NCI-H1694 treated with DMSO at 0.1 percent for 48 hours (cell line): Measurements from ENCODE around the gene PABPN1.

ENCODE experiments used
- DNase-seq: peaks from one replicate; lab custom pipeline; 2025; lab: John Stamatoyannopoulos, UW

Gene PABPN1

DNA sequence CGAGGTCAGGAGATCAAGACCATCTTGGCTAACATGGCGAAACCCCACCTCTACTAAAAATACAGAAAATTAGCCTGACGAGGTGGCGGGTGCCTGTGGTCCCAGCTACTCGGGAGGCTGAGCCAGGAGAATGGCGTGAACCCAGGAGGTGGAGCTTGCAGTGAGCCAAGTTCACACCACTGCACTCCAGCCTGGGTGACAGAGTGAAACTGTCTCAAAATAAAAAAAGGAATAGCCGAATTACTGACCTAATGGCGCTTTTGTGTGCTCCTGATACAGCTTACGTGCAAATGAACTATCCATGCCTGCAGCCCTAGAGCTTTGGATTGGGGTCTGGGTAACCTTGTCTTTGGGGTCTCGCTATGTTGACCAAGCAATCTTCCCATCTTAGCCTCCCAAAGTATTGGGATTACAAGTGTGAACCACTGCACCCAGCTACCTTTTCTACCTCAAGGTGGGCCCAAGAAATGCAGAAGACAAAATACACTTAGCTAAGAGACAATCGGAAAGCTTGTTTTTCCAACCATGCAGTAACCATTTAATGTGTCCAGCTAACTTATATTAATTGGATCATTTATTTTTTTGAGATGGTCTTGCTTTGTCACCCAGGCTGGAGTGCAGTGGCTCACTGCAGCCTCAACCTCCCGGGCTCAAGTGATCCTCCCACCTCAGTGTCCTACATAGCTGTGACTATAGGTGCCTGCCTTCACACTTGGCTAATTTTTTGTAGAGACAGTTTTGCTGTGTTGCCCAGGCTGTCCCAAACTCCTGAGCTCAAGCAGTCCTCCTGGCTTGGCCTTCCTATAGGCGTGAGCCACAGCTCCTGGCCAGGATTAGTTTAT lies 5.5 kb downstream of the PABPN1 start:
- DNase-seq: no peak

DNA sequence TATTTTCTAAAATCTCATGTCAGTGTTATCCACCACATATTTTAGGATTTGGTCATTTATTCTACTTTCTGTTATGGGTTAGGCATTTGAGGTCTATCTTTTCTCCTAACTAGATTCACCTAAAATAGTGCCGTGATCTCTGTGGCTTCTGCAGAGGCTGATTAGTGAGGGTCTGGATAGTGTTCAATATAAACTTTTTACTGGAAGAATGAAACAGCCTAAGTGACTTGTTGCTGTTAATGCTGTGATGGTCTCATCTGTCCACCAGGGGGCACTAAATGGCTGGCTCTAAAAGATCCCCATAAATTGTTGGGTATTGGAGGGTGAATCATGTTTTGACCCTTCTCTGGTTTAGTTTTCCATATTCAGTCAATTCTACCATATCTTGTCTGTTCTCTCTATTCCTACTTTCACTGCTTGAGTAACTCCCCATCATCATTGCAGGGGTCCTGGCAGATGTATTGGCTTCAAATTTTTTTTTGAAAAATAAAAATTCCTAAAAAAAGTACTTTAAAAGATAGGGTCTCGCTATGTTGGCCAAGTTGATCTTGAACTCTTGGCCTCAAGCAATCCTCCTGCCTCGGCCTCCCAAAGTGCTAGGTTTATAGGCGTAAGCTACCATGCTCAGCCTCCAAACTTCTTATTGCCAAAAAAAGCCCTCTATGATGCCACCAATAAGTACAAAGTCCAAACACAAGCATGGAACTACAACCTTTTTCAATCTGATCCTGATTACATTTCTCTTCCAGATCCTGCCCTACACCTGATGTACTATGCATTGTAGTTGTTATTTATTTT lies 6.9 kb downstream of the PABPN1 start:
- peak; percentile 79 for DNase-seq

DNA sequence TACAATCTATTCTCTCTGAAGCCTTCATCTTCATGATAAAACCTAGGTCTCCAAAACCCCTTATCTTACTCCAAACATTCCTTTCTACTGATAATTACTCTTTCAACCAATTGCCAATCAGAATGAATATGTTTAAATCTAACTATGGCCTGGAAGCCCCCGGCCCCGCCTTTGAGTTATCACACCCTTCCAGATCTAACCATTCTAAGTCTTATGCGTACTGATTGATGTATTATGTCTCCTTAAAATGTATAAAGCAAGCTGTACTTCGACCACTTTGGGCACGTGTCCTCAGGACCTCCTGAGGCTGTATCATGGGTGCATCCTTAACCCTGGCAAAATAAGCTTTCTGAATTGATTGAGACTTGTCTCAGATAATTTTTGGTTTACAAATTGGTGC lies 14.4 kb downstream of the PABPN1 start:
- DNase-seq: no peak

DNA sequence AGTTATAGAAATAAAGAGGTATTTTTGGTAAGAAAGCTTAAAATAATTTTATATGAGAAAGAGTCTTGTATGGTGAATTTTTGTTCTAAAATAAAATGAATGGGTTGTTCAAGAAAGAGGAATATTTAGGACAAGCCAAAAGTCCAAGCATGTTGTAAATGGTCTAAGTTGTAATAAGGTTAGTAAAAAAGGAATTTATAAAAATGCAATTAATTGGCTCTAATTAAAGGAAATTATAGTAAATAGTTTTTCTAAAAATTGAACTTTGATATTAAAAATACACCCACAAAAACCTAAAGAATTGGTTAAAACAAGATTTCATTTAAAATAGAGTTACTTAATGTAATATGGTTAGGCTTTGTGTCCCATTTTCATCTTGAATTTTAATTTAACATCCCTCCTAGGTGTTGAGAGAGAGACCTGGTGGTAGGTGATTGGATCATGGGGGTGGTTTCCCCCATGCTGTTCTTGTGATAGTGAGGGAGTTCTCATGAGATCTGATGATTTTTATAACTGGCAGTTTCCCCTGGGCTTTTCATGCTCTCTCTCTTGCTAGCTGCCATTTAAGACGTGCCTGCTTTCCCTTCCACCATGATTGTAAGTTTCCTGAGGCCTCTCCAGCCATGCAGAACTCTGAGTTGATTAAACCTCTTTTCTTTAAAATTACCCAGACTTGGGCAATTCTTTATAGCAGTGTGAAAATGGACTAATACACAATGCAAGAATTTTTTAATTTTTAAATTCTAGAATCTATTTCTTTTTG lies 18.4 kb downstream of the PABPN1 start:
- DNase-seq: no peak

DNA sequence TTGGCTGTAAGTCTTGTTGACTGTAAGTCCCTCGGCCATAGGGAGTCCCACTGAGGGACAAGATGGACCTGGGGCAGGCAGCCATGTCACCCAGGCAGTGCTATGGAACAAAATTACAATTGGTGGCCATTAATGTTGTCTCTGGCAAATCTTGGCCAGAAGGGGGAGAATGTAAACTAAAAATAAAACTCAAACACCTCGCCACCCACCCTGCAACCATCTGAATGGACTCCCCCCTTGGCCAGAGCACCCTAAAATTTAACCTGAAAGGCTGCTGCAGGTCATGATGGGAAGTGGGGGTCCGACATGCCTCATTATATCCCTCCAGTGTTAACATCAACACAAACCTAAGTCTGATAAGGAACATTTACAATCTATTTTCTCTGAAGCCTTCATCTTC lies 23.2 kb downstream of the PABPN1 start:
- DNase-seq: no peak

DNA sequence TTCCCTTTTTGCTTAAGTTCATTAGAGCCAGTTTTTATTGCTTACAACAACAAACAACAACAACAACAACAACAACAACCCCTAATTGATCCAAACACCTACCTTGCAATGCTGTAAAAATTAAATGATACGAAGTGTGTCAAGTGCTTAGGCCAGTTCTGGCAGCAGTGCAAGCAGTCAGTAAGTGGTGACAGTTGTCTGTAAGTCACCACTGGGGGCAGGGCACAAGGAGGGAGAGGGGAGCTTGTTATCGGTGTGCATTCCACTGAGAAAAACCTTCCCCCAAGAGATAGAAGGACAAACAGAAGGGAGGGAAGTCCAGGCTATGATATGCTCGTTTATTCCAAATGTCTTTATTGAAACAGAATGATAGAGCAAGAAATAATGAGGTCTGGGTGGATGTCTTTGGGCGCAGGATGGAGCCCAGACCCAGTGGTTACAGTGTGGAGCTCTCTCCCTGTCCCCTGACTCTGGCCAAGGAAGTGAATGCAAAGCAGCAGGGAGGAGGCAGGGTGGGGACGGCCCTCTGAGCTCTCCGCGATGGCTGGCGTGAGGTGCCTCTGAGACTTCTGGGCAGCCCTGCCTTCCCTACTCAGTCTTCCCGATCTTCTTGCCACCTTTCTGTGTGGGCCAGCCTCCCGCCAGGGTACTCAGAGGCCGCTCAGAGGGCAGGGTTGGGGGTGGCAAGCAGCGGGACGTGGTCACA lies 24.9 kb downstream of the PABPN1 start:
- DNase-seq: no peak

DNA sequence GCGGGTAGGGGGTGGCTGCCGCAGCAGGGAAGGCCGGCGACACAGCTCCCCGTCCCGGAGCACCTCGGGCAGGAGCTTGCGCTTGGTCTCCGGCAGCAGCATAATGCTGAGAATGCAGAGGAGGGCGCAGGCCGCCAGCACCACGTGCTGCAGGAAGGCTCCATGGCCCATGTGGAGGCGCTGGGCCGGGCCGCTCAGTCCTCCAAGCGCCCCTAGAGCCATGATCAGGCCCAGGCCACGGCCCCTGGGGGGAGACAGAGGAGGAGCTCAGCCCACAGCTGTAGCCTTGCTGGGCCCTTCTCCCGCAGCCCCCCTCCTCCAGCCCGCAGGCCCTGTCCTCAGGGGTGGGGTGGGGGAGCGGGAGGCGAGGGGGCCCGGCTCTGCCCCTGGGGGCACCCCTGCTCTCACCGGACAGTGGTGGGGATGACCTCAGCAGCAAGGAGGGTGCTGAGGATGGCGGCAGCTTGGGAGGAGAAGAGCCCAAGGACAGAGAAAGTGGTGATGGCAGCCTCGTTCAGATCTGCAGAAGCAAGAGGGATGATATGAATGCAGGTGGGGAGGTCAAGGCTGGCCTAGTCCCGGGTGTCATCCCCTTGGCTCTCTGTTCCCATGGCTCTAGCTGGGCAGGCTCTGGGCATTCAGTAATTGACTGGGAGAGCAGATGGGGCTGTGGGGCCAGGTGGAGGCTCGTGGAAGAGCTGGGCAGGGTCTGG lies 25.6 kb downstream of the PABPN1 start:
- DNase-seq: no peak

DNA sequence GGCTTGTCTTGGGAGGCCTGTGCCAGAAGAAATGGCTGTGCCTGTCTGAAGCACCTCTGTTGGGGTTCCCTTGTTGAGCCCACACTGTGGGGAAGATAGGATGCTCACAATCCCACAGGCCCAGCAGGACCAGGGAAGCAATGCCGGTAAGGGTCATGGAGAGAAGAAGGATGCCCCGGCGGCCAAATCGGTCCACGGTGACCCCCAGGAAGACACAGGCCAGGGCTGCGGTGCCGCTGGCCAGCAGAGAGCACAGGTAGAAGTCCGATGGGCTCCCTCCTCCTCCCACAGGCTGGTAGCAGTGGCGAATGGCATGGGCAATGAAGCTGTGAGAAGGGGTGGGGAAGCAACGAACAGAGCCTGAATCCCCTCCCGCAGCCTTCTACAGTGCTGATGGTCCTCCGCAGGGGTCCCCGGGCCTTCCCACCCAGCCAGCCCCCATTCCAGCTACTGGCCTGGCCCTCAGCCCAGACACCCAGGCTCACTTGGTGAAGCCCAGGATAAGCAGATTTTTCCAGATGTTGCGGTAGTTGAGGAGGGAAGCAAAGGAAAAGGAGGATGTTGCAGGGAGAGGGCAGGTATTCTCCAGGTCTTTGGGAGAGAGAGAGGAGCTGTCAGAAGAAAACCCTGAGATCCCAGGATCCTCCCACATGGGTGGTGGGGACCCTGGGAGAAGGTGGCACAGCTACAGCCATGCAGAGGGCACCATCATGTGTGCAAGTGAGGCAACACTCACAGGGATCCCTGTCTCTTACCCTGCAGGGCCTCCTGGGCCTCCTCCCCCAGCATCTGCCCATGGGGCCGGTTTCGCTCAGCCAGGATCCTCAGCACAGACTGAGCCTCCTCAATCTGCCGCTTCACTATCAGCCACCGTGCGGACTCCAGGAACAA lies 26.4 kb downstream of the PABPN1 start:
- DNase-seq: no peak

DNA sequence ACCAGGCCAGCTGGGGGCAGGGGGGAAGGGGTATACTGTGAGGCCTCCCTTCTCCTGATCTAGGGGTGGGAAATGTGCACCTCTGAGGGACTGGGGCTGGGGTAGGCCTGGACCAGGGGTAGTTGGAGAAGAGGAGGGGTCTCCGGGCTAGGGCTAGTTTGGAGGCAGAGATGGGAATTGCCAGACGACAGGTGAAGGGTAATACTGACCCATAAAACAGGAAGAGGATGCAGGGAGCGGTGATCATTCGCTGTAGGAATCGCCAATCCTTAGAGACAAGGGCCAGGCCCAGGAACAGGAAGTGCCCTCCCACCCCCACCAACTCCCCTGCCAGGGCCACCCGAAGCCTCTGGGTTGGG lies 27.0 kb downstream of the PABPN1 start:
- no peak for DNase-seq

DNA sequence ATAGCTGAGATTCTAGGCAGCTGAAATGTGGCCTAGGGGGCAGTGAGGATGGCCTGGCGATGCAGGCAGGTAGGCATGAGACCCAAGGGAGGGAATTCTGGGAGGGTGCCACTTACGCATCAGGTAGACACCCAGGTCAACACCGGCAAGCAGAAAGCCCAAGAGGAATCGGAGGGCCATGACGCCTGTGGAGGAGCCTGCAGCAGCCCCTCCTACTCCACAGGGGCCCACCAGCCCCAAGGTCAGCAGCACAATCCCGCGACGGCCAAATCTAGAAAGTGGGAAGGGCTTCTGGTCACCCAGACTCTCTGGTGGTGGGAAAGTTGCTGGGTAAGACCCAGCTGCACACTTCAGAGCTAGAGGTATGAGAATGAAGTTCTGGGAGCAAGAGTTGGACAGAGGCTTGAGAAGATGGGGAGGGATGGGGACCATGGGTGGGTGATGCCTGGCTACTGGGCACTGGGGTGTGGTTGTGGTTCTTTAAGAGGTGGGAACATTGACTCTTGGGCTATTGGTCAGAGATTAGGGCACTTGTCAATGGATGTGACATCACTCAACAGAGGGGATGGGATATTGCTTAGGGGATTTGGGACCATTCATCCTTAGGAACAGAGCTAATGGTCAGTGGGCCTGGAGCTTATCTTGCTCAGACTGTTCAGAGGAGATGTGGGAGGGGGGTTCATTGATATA lies 28.0 kb downstream of the PABPN1 start:
- no peak for DNase-seq

DNA sequence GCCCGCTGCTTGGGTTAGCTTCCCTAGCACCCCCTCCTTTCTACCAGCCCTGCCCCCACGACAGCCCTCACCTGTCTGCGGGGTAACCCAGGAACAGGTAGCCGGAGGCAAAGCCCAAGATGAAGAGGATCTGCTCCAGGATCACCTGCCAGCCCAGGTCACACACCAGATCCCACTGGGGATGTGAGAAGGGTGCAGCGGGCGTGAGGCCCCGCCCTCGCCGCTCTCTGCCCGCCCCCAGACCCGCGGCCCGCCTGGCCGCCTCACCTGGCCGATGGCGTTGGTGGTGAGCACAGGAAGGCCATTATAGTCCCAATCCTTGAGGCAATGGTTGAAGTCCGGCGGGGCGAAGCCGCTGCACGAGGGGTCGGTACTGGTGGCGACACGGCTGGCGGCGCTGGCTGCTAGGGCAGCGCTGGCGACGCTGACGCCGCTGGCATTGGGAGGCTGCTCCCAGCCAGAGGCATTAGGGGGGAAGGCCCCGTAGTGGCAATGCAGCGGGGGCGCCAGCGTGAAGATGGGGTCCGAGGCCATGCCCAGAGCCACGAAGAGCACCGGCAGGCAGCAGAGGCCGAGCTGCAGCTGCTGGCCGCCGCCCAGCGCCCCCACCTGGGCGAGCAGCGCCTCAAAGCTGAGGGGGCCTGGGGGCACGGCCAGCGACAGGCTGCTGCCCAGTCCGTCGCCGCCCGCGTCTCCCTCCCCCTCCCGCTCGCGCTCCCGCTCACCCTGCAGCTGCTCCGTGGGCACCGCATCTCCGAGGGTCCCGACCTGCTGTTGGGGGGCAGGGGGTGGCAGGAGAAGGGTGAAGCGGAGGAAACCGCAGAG lies 30.6 kb downstream of the PABPN1 start:
- no peak for DNase-seq

DNA sequence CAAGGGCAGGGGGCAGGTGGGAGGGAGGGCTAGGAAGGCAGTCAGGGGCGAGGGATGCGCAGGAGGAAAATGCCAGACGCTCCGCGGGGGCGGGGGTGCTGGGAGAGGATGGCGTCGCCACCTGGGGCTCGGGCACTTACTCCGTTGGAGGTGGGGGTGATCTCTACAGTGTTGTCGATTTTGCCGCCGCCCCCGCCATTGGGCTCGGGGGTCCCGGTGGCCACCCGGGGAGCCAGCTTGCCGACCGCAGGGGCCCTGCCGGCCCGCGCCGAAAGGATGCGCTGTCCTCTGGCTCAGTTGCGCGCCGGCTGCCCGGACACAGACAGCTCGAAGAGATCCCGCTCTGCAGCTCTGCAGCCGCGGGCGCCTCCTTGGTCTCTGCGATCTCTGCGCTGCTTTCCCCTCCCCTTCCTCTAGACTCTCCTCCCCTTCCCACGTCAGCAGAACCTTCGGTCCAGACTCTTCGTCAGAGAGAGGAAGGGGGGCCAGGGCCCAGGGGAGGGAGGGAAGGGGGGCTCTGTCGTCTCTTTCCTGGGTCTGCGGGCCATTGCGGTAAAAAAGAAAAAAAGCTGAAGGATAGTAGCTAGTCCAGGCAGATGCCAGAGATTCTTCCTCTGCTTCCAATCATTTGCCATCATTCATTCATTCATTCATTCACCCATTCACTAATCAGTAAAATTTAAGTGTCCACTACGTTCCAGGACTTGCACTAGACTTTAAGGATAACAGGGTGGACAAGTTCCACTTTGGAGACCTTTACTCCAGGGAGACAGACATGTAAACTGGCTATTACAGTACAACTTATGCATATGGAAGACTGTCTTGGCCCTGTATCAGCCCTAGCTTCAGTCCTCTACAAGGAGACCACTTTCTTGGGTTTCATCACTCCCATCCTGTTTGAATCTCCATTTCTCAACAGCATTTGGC lies 31.5 kb downstream of the PABPN1 start, which contains the start of gene SLC22A17:
TSS of gene SLC22A17 (minus strand) at position 382 of the 927 bp plus-strand sequence.
- DNase-seq: peak; percentile 79

DNA sequence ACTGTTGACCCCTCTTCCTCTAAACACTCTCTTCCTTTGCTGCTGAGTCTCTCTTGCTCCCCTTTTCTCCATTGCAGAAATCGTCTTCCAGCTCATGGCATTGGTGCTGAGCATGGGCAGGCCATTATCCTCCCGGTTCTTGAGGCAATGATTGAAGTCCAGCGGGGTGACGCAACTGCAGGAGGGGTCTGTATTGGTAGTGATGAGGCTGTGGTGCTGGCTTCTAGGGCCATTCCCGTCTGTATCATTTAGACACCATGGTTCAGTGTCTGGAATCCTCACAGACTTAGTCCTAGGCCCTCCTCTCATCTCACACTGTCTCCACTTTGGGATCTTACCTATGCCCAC lies 32.1 kb downstream of the PABPN1 start:
- no peak for DNase-seq

DNA sequence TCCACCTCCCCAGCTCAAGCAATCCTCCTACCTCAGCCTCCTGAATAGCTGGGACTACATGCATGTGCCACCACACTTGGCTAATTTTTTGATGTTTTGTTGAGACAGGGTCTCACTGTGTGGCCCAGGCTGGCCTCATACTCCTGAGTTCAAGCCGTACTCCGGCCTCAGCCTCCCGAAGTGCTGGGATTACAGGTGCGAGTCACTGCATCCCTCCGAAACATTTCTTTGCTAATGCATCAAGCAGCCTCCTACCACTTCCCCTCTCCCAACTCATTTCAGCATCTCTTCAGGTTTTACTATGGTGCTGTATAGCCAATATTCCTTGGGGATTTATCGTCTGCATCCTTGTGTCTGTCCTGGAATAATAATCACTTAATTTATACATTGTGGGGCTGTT lies 33.7 kb downstream of the PABPN1 start:
- DNase-seq: no peak

DNA sequence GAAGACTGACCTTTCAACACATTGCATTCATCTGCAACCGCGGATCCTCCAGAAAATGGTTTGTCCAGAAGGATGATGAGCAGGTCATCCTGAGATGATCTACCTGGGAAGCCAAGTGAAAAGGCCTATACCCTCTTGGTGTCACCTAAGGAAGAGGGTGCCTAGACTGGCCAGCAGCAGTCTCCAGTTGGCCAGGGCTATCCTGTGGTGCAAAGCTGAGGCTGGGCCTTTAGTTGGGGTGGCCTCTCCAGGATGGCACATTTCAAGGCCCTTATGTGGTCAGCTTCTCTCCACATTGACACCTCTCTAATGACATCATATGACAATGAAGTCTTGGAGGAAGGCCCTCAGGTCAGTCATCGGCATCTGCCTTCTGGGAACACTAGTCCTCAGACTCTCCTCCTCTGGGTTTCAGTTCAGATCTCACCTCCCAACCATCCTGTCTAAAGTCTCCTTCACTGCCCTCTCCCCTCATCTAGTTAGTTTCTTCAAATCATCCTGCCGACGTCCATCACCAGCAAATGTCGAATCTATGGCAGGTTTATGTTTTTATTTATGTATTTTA lies 34.7 kb downstream of the PABPN1 start:
- DNase-seq: no peak

DNA sequence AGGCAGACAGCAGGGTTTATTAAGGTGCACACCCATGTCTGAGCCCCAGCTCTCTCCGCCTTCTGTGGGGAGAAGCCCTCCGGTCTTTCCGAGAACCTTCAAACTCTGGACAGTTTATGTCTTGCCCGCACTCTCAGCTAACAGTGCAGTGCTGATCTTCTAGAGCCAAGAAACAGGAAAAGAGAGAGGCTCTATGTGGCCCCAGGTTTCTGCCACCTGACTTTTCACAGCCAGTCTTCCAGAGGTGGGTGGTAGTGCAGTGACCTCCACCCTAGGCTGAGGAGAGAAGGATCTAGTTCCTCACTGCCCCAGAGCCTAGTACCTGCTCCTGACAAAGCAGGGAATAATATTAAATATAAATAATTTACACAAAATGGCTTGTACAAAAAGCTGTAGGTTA lies 35.4 kb downstream of the PABPN1 start:
- DNase-seq: no peak

DNA sequence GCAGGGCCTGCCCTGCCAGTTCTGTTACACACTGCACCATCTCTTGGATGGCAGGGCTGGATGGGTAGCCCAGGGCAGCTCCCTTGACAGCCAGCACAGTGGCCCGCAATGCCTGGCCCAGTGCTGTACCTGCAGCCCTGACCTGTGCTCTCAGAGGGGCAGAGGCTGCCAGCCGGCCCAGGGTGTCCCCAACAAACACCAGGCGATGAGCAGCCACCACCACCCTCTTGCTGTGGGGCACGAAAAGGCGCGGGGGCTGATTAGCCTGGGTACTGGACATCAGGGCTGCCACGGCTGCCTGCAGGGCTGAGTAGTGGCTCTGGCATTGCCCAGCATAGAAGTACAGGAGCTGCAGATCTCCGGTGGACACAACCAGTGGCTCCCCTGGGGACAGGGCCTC lies 36.0 kb downstream of the PABPN1 start:
- no peak for DNase-seq
